ENCODE measurements around the gene CDRT15L2.
"Not testable (repeated sequence)": the region's sequence is repeated elsewhere in the genome, so short reads cannot be mapped to it uniquely, and the experiment has no call there.

The CDRT15L2 gene

DNA sequence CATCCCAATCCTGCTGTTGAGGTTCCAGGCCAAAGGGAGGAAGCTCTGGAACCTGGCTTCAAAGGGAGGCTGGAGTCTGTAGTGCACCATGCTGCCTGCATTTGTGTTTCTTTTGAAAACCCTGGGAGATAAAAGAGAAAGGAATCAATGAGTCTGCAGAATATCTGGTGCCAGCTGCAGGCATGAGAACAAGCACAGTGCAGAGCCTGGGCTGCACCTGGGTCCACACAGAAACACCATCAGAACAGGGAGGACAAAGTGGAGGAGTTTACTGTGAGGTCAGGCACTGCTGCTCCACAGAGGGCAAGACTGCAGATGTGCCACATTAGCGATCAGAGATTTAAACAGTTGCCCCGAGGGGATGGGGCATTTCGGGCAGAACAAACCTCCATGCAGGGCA is 30.0 kb downstream of the CDRT15L2 start:
- not testable (repeated sequence) for H3K9ac ChIP-seq (ENCODE audit: insufficient read length); DNase-seq (ENCODE audit: low read depth, low spot score); H3K36me3 ChIP-seq (ENCODE audit: insufficient read depth, low read length); H3K27ac ChIP-seq; H3K9me3 ChIP-seq (ENCODE audit: low read depth, low read length); H3K4me3 ChIP-seq

DNA sequence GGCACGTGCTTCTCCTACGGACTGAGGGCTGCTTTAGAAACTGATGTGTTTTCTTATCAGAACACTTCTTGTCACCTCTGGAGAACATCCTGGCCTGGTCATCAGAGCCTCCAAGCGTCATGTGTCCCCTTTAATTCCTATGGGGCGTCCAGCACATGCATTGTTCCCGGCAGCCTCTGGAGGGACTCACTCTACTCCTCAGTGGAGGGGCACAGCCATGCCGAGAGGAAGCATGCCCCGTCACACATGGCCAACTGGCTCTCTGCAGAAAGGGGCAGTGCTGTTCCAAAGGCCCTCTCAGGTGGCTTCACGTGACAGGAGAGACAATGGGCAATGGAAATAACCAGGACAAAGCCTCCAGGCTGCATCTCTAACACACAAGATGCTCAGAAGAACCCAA is 31.8 kb downstream of the CDRT15L2 start:
- no peaks in the 10 kb centered on the region for H3K9me3 ChIP-seq (ENCODE audit: low read depth, low read length)
- TF ChIP-seq POLR2AphosphoS5 (IDR thresholded peaks at IDR 0.05; ENCODE audit: borderline replicate concordance, low read depth, low read length) (no peak), FOXP2 (optimal IDR thresholded peaks at IDR 0.05; ENCODE audit: control extremely low read depth, extremely low read length, insufficient read depth) (no peak), EZH2 (IDR thresholded peaks at IDR 0.05) (no peak)
- H3K9ac ChIP-seq (ENCODE audit: insufficient read length): no peak overlapping the region
- no peak overlapping the region for H3K27ac ChIP-seq
- no peaks in the 10 kb centered on the region for H3K36me3 ChIP-seq (ENCODE audit: insufficient read depth, low read length)
- H3K4me3 ChIP-seq: no peak overlapping the region
- DNase-seq (ENCODE audit: low read depth, low spot score): no peak

DNA sequence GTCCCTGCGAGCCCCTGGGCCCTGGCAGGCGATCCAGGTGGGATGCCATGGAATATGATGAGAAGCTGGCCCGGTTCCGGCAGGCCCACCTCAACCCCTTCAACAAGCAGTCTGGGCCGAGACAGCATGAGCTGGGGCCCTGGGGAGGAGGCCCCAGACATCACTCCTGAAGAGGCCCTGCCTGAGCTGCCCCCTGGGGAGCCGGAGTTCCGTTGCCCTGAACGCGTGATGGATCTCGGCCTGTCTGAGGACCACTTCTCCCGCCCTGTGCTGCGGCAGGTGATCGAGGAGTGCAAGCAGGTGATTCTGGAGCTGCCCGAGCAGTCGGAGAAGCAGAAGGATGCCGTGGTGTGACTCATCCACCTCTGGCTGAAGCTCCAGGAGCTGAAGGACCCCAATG is 33.1 kb downstream of the CDRT15L2 start:
- TF ChIP-seq FOXP2 (optimal IDR thresholded peaks at IDR 0.05; ENCODE audit: control extremely low read depth, extremely low read length, insufficient read depth): no peak
- TF ChIP-seq POLR2AphosphoS5 (IDR thresholded peaks at IDR 0.05; ENCODE audit: borderline replicate concordance, low read depth, low read length): no peak
- no peak for TF ChIP-seq EZH2 (IDR thresholded peaks at IDR 0.05)
- no peaks in the 10 kb centered on the region for H3K9me3 ChIP-seq (ENCODE audit: low read depth, low read length)
- no peak for DNase-seq (ENCODE audit: low read depth, low spot score)
- no peaks in the 10 kb centered on the region for H3K36me3 ChIP-seq (ENCODE audit: insufficient read depth, low read length)
- no peak overlapping the region for H3K4me3 ChIP-seq
- no peak overlapping the region for H3K27ac ChIP-seq
- no peak overlapping the region for H3K9ac ChIP-seq (ENCODE audit: insufficient read length)

DNA sequence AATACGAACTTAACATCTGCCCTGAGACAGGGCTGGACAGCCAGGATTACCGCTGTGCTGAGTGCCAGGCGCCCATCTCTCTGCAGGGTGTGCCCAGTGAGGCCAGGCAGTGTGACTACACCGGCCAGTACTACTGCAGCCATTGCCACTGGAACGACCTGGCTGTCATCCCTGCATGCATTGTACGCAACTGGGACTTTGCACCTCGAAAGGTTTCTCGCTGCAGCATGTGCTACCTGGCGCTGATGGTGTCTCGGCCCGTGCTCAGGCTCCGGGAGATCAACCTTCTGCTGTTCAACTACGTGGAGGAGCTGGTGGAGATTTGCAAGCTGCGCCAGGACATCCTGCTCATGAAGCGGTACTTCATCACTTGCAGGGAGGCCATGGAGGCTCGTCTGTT is 33.7 kb downstream of the CDRT15L2 start:
- Histone ChIP-seq H3K36me3 (ENCODE audit: insufficient read depth, low read length) (no peaks in the 10 kb centered on the region), H3K9ac (ENCODE audit: insufficient read length) (no peak overlapping the region), H3K4me3 (no peak overlapping the region), H3K9me3 (ENCODE audit: low read depth, low read length) (no peaks in the 10 kb centered on the region), H3K27ac (no peak overlapping the region)
- DNase-seq (ENCODE audit: low read depth, low spot score): no peak
- no peak for TF ChIP-seq POLR2AphosphoS5 (IDR thresholded peaks at IDR 0.05; ENCODE audit: borderline replicate concordance, low read depth, low read length)
- TF ChIP-seq EZH2 (IDR thresholded peaks at IDR 0.05): no peak
- TF ChIP-seq FOXP2 (optimal IDR thresholded peaks at IDR 0.05; ENCODE audit: control extremely low read depth, extremely low read length, insufficient read depth): no peak

GRCh38 chr17:20613905-20614304 is 34.4 kb downstream of the CDRT15L2 start:
- no peak overlapping the region for H3K27ac ChIP-seq
- DNase-seq (ENCODE audit: low read depth, low spot score): no peak
- no peak overlapping the region for H3K4me3 ChIP-seq
- no peaks in the 10 kb centered on the region for H3K9me3 ChIP-seq (ENCODE audit: low read depth, low read length)
- TF ChIP-seq POLR2AphosphoS5 (IDR thresholded peaks at IDR 0.05; ENCODE audit: borderline replicate concordance, low read depth, low read length) (no peak), EZH2 (IDR thresholded peaks at IDR 0.05) (no peak), FOXP2 (optimal IDR thresholded peaks at IDR 0.05; ENCODE audit: control extremely low read depth, extremely low read length, insufficient read depth) (no peak)
- H3K9ac ChIP-seq (ENCODE audit: insufficient read length): no peak overlapping the region
- H3K36me3 ChIP-seq (ENCODE audit: insufficient read depth, low read length): no peaks in the 10 kb centered on the region

DNA sequence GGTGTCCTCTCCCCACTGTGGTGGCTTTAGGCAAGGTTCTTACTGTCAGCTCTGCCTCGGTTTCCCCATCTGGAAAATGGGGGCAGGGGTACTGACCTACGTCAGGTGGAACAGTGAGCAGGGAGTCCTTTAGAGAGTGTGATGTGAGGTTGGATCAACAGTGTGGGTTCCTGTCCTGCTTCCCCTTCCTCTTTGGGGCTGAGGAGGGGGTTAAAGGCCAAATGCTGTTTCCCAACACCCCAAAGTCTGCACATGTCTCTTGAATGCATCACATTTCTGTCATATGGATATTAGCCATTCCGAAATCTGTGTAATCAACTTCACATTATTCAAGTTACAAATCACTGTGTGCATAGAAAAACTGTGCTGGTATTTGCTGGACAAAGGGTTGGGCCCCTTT is 35.9 kb downstream of the CDRT15L2 start:
- not testable (repeated sequence) for H3K9me3 ChIP-seq (ENCODE audit: low read depth, low read length); H3K27ac ChIP-seq; DNase-seq (ENCODE audit: low read depth, low spot score); H3K9ac ChIP-seq (ENCODE audit: insufficient read length); H3K36me3 ChIP-seq (ENCODE audit: insufficient read depth, low read length); H3K4me3 ChIP-seq
